ENCODE data around the gene TNKS2.

Gene TNKS2

GRCh38 chr10:91797048-91797690 lies 1.1 kb upstream of the TNKS2 start:
- Histone ChIP-seq H3K27ac (no peak overlapping the region), H3K36me3 (replicated peaks) (no peaks in the 10 kb centered on the region), H3K4me3 (ENCODE audit: low read depth, low read length) (peak overlapping the region; percentile 95), H3K27me3 (replicated peaks) (no peaks in the 10 kb centered on the region)
- in situ Hi-C loops (cut with HindIII; ENCODE audit: low pct_ligation_motif_present, low sequenced_read_pairs), result no loop called here
- DNase-seq, result no peak
- no peak for TF ChIP-seq CTCF (IDR thresholded peaks at IDR 0.05; ENCODE audit: low read depth, low read length, missing control alignments)

DNA sequence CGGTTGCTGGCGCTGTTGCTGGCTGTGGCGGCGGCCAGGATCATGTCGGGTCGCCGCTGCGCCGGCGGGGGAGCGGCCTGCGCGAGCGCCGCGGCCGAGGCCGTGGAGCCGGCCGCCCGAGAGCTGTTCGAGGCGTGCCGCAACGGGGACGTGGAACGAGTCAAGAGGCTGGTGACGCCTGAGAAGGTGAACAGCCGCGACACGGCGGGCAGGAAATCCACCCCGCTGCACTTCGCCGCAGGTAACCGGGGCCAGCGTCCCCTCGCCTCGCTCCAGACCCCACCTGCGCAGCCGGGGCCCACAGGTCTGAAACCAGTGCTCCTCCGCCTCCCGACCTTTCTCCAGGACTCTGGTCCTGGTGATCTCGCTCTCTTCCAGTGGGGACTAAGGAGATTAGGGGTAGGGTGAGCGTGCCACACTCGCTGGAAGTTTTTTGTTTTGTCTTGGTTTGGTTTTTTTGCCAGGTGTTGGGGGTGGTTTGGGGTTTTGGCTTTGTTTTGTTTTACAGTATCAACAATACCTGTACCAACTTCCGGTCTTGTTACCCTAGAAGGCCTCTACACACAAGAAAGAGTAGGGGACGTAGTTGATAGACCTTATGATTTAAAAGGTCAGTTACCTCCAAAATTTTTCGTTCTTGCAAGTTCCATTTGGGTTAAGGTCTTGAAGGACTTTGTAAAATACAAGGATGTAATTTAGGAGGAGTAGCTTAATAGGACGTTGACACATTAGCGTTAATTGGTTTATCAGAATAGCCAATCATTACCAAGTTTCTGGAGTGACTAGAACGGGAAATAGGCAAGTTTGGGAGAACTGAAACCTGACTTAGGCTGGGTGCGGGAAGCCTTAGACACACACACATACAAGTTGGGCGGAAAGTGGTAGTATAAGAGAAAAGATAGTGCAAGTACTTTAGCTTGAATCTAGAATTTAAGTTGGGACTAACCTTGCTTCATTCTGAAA lies 704 bp downstream of the TNKS2 start:
- H3K4me3 ChIP-seq (ENCODE audit: low read depth, low read length), result peak overlapping the region; percentile 95
- H3K27me3 ChIP-seq (replicated peaks), result no peaks in the 10 kb centered on the region
- in situ Hi-C loops (cut with HindIII; ENCODE audit: low pct_ligation_motif_present, low sequenced_read_pairs), result no loop called here
- peak; percentile 20 for DNase-seq
- H3K36me3 ChIP-seq (replicated peaks), result no peaks in the 10 kb centered on the region
- H3K27ac ChIP-seq, result peak overlapping the region; percentile 77
- no peak for TF ChIP-seq CTCF (IDR thresholded peaks at IDR 0.05; ENCODE audit: low read depth, low read length, missing control alignments)

DNA sequence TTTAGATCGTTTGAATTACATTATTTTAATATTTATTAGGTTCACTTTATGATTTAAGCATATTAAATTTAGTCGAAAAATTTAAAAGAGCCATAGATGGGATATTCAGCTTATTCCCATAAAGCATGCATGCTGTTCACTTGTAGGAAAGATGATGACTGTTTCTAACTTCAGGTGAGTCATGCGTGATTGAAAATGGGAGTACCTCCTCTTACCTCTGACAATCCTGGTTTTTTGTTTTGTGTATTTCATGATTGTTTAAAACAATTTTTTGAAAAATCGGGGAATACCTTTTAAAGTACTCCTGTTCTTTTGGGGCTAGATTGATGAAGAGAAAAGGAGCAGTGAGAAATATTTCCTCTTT lies 1.4 kb downstream of the TNKS2 start:
- no peak for TF ChIP-seq CTCF (IDR thresholded peaks at IDR 0.05; ENCODE audit: low read depth, low read length, missing control alignments)
- no peaks in the 10 kb centered on the region for H3K36me3 ChIP-seq (replicated peaks)
- in situ Hi-C loops (cut with HindIII; ENCODE audit: low pct_ligation_motif_present, low sequenced_read_pairs), result no loop called here
- H3K27me3 ChIP-seq (replicated peaks), result no peaks in the 10 kb centered on the region
- H3K27ac ChIP-seq, result no peak overlapping the region
- DNase-seq, result no peak
- peak overlapping the region; percentile 95 for H3K4me3 ChIP-seq (ENCODE audit: low read depth, low read length)

- Histone ChIP-seq H3K27me3 (replicated peaks) (no peaks in the 10 kb centered on the region), H3K36me3 (replicated peaks) (no peaks in the 10 kb centered on the region), H3K27ac (no peak overlapping the region), H3K4me3 (ENCODE audit: low read depth, low read length) (peak overlapping the region; percentile 95)
- no peak for DNase-seq
- in situ Hi-C loops (cut with HindIII; ENCODE audit: low pct_ligation_motif_present, low sequenced_read_pairs), result no loop called here
- no peak for TF ChIP-seq CTCF (IDR thresholded peaks at IDR 0.05; ENCODE audit: low read depth, low read length, missing control alignments)
These were observed 2.0 kb downstream of the TNKS2 start for GRCh38 chr10:91800182-91800581.

GRCh38 chr10:91800756-91801155 lies 2.5 kb downstream of the TNKS2 start:
- H3K36me3 ChIP-seq (replicated peaks), result no peaks in the 10 kb centered on the region
- no peaks in the 10 kb centered on the region for H3K27me3 ChIP-seq (replicated peaks)
- no peak for TF ChIP-seq CTCF (IDR thresholded peaks at IDR 0.05; ENCODE audit: low read depth, low read length, missing control alignments)
- H3K4me3 ChIP-seq (ENCODE audit: low read depth, low read length), result no peak overlapping the region
- in situ Hi-C loops (cut with HindIII; ENCODE audit: low pct_ligation_motif_present, low sequenced_read_pairs), result no loop called here
- no peak for DNase-seq
- H3K27ac ChIP-seq, result no peak overlapping the region
